NB4 (cell line): ENCODE data around the gene HTR7.

Source experiments
- POLR2A ChIP-seq: IDR thresholded peaks from 2 replicates; pipeline ENCODE4 v1.6.1; 2011; ENCODE audit warnings: mild to moderate bottlenecking; ENCODE audit not compliant: insufficient read length; ENCODE audit errors: extremely low read depth
- TF ChIP-seq, protein P1 (sequence below): IDR thresholded peaks from 2 replicates; pipeline ENCODE4 v1.6.1; 2011; ENCODE audit warnings: low read depth, low read length
- TF ChIP-seq, protein P2 (sequence below): IDR thresholded peaks from one replicate; pipeline ENCODE4 v1.5.1; 2012; ENCODE audit warnings: low read depth, low read length

DNA sequence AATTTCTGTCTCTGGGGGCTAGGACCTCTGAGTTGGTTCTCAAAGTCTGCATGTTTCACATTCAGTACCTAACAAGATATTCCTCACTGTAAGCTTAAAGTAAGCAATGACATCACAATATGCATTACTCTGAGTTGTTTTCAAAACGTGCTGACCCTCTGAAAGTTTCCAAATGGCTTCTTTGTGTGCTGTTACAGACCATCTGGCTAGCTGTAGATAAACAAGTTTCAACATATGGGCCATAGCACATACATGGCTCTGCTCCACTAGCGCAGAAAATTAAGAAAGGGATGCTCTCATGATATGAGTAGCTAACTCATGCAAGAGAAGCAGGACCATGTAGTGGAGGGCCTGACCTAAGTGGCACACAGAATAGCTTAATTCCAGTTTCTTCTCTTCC, 119.0 kb downstream of the HTR7 start:
- TF ChIP-seq, protein P1, sequence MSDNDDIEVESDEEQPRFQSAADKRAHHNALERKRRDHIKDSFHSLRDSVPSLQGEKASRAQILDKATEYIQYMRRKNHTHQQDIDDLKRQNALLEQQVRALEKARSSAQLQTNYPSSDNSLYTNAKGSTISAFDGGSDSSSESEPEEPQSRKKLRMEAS = no peak
- TF ChIP-seq, protein P2, sequence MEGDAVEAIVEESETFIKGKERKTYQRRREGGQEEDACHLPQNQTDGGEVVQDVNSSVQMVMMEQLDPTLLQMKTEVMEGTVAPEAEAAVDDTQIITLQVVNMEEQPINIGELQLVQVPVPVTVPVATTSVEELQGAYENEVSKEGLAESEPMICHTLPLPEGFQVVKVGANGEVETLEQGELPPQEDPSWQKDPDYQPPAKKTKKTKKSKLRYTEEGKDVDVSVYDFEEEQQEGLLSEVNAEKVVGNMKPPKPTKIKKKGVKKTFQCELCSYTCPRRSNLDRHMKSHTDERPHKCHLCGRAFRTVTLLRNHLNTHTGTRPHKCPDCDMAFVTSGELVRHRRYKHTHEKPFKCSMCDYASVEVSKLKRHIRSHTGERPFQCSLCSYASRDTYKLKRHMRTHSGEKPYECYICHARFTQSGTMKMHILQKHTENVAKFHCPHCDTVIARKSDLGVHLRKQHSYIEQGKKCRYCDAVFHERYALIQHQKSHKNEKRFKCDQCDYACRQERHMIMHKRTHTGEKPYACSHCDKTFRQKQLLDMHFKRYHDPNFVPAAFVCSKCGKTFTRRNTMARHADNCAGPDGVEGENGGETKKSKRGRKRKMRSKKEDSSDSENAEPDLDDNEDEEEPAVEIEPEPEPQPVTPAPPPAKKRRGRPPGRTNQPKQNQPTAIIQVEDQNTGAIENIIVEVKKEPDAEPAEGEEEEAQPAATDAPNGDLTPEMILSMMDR = no peak
- no peak for TF ChIP-seq POLR2A
